MM.1S (cell line): ENCODE measurements around the gene HOXC13.

ENCODE experiments used
- DNase-seq: peaks from one replicate; pipeline ENCODE4 v3.0.0-alpha.2; 2015
- H2AFZ ChIP-seq: fragments of 300-600 bp; sonication (generic); 2 replicates; pipeline ENCODE4 v1.6.0; 2016; ENCODE audit warnings: antibody characterized with exemption, low read length
- H3F3A ChIP-seq: fragments of 300-600 bp; sonication (generic); 2 replicates; pipeline ENCODE4 v1.6.1; 2016; ENCODE audit warnings: mild to moderate bottlenecking, antibody characterized with exemption, low read length, moderate library complexity, mixed read lengths; ENCODE audit not compliant: insufficient read depth
- H3K27ac ChIP-seq: fragments of 300-600 bp; sonication (generic); 2 replicates; pipeline ENCODE4 v1.5.1; 2016; ENCODE audit warnings: mild to moderate bottlenecking, low read length
- H3K27me3 ChIP-seq: fragments of 300-600 bp; sonication (generic); replicated peaks from 2 replicates; pipeline ENCODE4 v1.6.0; 2016; ENCODE audit warnings: low read length; ENCODE audit not compliant: insufficient read depth
- H3K36me3 ChIP-seq: fragments of 300-600 bp; sonication (generic); replicated peaks from 2 replicates; pipeline ENCODE4 v1.6.1; 2016; ENCODE audit warnings: mild to moderate bottlenecking, low read length, mixed read lengths; ENCODE audit not compliant: insufficient read depth
- H3K4me1 ChIP-seq: fragments of 300-600 bp; sonication (generic); 2 replicates; pipeline ENCODE4 v1.6.1; 2016; ENCODE audit warnings: low read length, mixed read lengths
- H3K4me2 ChIP-seq: fragments of 300-600 bp; sonication (generic); 2 replicates; pipeline ENCODE4 v1.6.0; 2016; ENCODE audit warnings: low read depth, low read length
- H3K4me3 ChIP-seq: fragments of 300-600 bp; sonication (generic); 2 replicates; pipeline ENCODE4 v1.5.1; 2016; ENCODE audit warnings: low read length, mixed read lengths
- H3K79me2 ChIP-seq: fragments of 300-600 bp; sonication (generic); 2 replicates; pipeline ENCODE4 v1.6.1; 2016; ENCODE audit warnings: mixed run types, low read length, mixed read lengths
- H3K9ac ChIP-seq: fragments of 300-600 bp; sonication (generic); 2 replicates; pipeline ENCODE4 v1.6.1; 2016; ENCODE audit warnings: low read length, mixed read lengths
- H3K9me2 ChIP-seq: fragments of 300-600 bp; sonication (generic); replicated peaks from 2 replicates; pipeline ENCODE4 v1.6.1; 2016; ENCODE audit warnings: mild to moderate bottlenecking, low read length, mixed read lengths; ENCODE audit not compliant: insufficient read depth
- H3K9me3 ChIP-seq: fragments of 300-600 bp; sonication (generic); replicated peaks from 2 replicates; pipeline ENCODE4 v1.6.1; 2016; ENCODE audit warnings: mild to moderate bottlenecking, low read length, mixed read lengths; ENCODE audit not compliant: insufficient read depth
- H4K20me1 ChIP-seq: fragments of 300-600 bp; sonication (generic); 2 replicates; pipeline ENCODE4 v1.6.1; 2016; ENCODE audit warnings: mild to moderate bottlenecking, low read length, moderate library complexity, mixed read lengths; ENCODE audit not compliant: insufficient read depth
- EZH2 ChIP-seq: fragments of 300-600 bp; sonication (generic); optimal IDR thresholded peaks from 2 replicates; pipeline ENCODE3; 2017; ENCODE audit warnings: low read depth, mild to moderate bottlenecking, antibody characterized with exemption, low read length, mixed read lengths
- EZH2phosphoT487 ChIP-seq: fragments of 300-600 bp; sonication (generic); IDR thresholded peaks from 2 replicates; pipeline ENCODE4 v1.6.1; 2018; ENCODE audit warnings: antibody characterized with exemption, low read length
- TF ChIP-seq, protein P1 (sequence below): fragments of 300-600 bp; sonication (generic); IDR thresholded peaks from 2 replicates; pipeline ENCODE4 v1.5.1; 2016; ENCODE audit warnings: antibody characterized with exemption, low read length, mixed read lengths

The HOXC13 gene

DNA sequence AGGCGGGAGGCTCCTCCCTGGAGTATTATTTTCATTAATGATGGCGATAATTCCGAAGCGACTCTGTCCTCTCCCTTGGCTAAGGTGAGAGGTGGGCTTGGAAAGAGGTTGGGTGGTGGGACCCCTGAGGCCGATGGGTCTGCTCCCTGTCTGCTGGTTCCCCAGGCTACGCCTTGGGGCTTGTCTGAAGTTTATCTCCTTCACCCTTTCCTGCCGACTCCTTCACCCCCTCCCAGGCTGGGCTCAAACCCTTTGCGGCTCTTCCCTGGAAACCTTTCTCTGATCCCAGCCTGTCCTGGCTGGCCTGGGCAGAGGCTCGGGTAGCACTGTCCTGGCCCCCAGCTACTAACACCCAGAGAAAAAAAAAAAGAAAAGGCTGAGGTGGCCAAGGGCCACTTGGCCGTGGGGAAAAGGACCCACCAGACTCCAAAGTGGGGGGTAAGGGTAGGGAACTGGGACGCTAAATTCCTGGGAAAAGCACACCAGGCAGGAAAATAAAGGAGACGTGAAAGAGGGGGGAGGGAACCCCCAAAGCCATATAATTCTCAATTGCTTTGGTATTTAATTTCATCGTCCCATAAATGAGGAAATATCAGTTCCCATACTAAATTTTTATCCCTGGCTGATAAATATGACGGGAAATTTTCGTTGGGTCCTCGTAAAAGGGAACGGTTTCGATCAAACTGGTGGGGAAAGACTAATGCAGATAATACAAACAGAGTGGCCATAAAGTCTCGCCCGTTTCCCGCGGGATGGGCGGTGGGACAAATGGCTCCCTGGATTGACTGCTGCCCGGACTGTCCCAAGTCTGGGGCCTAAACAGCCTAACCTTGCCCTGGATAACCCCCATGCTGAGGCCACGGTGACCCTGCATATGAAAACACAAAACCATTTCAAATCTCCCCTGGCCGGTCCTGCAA lies 44.3 kb downstream of the HOXC13 start:
- no peaks in the 10 kb centered on the region for H3K9me3 ChIP-seq
- no peaks in the 10 kb centered on the region for H3F3A ChIP-seq
- no peak overlapping the region for H3K4me2 ChIP-seq
- no peak overlapping the region for H3K9ac ChIP-seq
- H3K27me3 ChIP-seq = peaks cover 96% of the 10 kb centered on the region
- H2AFZ ChIP-seq = no peak overlapping the region
- H3K4me1 ChIP-seq = peaks cover 3% of the 10 kb centered on the region; the same call in 1 of the 2 replicates
- no peak overlapping the region for H3K27ac ChIP-seq
- DNase-seq = no peak
- TF ChIP-seq, protein P1, sequence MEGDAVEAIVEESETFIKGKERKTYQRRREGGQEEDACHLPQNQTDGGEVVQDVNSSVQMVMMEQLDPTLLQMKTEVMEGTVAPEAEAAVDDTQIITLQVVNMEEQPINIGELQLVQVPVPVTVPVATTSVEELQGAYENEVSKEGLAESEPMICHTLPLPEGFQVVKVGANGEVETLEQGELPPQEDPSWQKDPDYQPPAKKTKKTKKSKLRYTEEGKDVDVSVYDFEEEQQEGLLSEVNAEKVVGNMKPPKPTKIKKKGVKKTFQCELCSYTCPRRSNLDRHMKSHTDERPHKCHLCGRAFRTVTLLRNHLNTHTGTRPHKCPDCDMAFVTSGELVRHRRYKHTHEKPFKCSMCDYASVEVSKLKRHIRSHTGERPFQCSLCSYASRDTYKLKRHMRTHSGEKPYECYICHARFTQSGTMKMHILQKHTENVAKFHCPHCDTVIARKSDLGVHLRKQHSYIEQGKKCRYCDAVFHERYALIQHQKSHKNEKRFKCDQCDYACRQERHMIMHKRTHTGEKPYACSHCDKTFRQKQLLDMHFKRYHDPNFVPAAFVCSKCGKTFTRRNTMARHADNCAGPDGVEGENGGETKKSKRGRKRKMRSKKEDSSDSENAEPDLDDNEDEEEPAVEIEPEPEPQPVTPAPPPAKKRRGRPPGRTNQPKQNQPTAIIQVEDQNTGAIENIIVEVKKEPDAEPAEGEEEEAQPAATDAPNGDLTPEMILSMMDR = no peak
- TF ChIP-seq EZH2phosphoT487 = no peak; the same call in 1 of the 2 replicates
- peak; percentile 85 for TF ChIP-seq EZH2
- H3K9me2 ChIP-seq = no peaks in the 10 kb centered on the region
- no peak overlapping the region for H3K4me3 ChIP-seq
- H4K20me1 ChIP-seq = no peaks in the 10 kb centered on the region; the same call in 1 of the 2 replicates
- no peaks in the 10 kb centered on the region for H3K36me3 ChIP-seq
- H3K79me2 ChIP-seq = no peaks in the 10 kb centered on the region

DNA sequence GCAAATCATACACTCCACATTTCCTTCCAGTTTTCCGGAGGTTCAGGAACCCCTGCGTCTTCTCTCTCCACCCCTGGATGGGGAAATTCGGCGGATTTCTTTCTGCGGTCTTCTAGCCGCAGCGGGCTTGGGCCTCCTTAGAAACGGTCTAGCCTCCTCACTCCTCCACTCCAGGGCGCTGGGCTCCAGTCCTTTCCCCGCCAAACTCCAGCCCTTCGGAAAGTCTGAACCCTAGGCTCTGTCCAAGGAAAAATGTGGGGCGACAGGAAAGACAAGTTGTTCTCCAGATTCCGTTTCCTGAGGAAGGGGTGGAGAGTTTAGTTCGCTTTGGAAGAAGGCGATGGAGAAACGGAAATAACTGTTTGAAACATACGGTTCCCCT lies 44.9 kb downstream of the HOXC13 start:
- Histone ChIP-seq H3K9me3 (no peaks in the 10 kb centered on the region), H3K36me3 (no peaks in the 10 kb centered on the region), H2AFZ (no peak overlapping the region), H3K4me3 (no peak overlapping the region), H3K79me2 (no peaks in the 10 kb centered on the region), H3K27ac (no peak overlapping the region), H3K4me2 (no peak overlapping the region), H3K9ac (no peak overlapping the region), H4K20me1 (no peaks in the 10 kb centered on the region; the same call in 1 of the 2 replicates), H3F3A (no peaks in the 10 kb centered on the region), H3K4me1 (peaks cover 3% of the 10 kb centered on the region; the same call in 1 of the 2 replicates), H3K27me3 (peaks cover 97% of the 10 kb centered on the region), H3K9me2 (no peaks in the 10 kb centered on the region)
- 0 out of 2 replicates have a peak, but pooled peaks have one; percentile 27 for TF ChIP-seq EZH2phosphoT487
- TF ChIP-seq EZH2 = peak; percentile 71
- TF ChIP-seq, protein P1 = no peak
- no peak for DNase-seq

DNA sequence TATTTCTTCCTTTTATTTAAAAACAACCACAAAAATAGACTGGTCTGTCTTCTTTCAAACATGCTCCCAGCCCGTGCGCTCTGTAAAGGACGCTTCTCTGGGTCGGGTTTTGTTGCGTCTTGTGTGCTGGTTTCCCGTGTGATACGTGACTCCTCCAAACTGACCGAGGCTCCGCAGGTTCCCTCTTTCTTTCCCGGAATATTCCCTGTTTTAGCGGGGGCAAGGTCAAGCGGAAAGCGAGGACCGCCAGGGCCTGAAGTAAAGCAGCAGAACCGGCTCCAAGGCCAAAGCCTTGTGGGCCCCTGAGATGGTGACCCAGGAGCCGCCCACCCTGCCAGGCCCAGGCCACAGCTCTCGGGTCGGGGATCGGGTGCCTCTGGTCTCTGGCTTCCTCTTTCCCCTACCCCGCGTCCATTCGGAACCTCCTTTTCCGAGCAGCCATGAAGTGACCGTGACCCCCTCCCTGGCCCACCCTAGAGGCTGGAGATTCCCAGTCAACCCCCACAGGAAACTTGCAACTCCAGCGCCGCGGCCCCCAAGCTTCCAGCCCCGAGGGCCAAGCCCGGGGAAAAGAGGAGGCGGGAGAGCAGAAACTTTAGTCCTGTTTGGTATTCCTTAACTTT lies 45.4 kb downstream of the HOXC13 start:
- no peaks in the 10 kb centered on the region; the same call in 1 of the 2 replicates for H4K20me1 ChIP-seq
- no peak overlapping the region for H3K27ac ChIP-seq
- H2AFZ ChIP-seq = no peak overlapping the region
- peak; percentile 58; the same call in 1 of the 2 replicates for TF ChIP-seq EZH2phosphoT487
- no peak for TF ChIP-seq EZH2
- H3K4me2 ChIP-seq = no peak overlapping the region
- H3K79me2 ChIP-seq = no peaks in the 10 kb centered on the region
- DNase-seq = no peak
- peaks cover 8% of the 10 kb centered on the region; the same call in 1 of the 2 replicates for H3K4me1 ChIP-seq
- no peak overlapping the region for H3K4me3 ChIP-seq
- H3F3A ChIP-seq = no peaks in the 10 kb centered on the region
- no peaks in the 10 kb centered on the region for H3K36me3 ChIP-seq
- H3K9me2 ChIP-seq = no peaks in the 10 kb centered on the region
- H3K9ac ChIP-seq = no peak overlapping the region
- no peaks in the 10 kb centered on the region for H3K9me3 ChIP-seq
- peaks cover 97% of the 10 kb centered on the region for H3K27me3 ChIP-seq
